HG03565 (cell line): Measurements from ENCODE around the gene RBCK1.
"Not testable (repeated sequence)": the region's sequence is repeated elsewhere in the genome, so short reads cannot be mapped to it uniquely, and the experiment has no call there.

Experiments used
- ATAC-seq: cut with Tn5 transposase; IDR thresholded peaks from one replicate; pipeline ENCODE4 v1.9.1; 2021; ENCODE audit warnings: mild to moderate bottlenecking, moderate library complexity; ENCODE audit not compliant: unreplicated experiment

The RBCK1 gene

GRCh38 chr20:407953-408842 lies at the start of gene RBCK1:
Gene RBCK1, plus strand, starts transcription at chr20:408299. Its CDS starts 459 bp downstream, at chr20:408758.
- peak; percentile 46 for ATAC-seq

GRCh38 chr20:358891-359555 lies 49.1 kb upstream of the RBCK1 start:
- no peak for ATAC-seq

- ATAC-seq = no peak
These were observed 46.5 kb upstream of the RBCK1 start for GRCh38 chr20:361561-361960.

GRCh38 chr20:362271-363254 lies 45.5 kb upstream of the RBCK1 start:
- no peak for ATAC-seq

- ATAC-seq = no peak
These were observed 44.6 kb upstream of the RBCK1 start for GRCh38 chr20:363319-364078.

GRCh38 chr20:364905-365794 lies 42.9 kb upstream of the RBCK1 start:
- ATAC-seq = no peak

GRCh38 chr20:366041-366718 lies 41.9 kb upstream of the RBCK1 start:
- ATAC-seq = no peak

- ATAC-seq = no peak
These were observed 41.2 kb upstream of the RBCK1 start for GRCh38 chr20:366719-367485.

GRCh38 chr20:367486-367887 lies 40.6 kb upstream of the RBCK1 start:
- no peak for ATAC-seq

GRCh38 chr20:368915-369314 lies 39.2 kb upstream of the RBCK1 start:
- no peak for ATAC-seq

- no peak for ATAC-seq
These were observed 37.9 kb upstream of the RBCK1 start for GRCh38 chr20:370151-370600.

- no peak for ATAC-seq
These were observed 36.9 kb upstream of the RBCK1 start for GRCh38 chr20:370977-371754.

- no peak for ATAC-seq
These were observed 36.1 kb upstream of the RBCK1 start for GRCh38 chr20:371755-372542.

- not testable (repeated sequence) for ATAC-seq
These were observed 35.5 kb upstream of the RBCK1 start for GRCh38 chr20:372543-373082.

GRCh38 chr20:373171-373890 lies 34.8 kb upstream of the RBCK1 start:
- ATAC-seq = no peak
